ENCODE measurements around the gene DEFB128. TPM values are rescaled to one million over a fixed set of nuclear protein-coding genes. Genes with fewer than 3 reads are reported as not detected.
"Not testable (repeated sequence)": the region's sequence is repeated elsewhere in the genome, so short reads cannot be mapped to it uniquely, and the experiment has no call there.

Gene DEFB128
- total RNA-seq, 1 experiment from 2014 or later: not detected

DNA sequence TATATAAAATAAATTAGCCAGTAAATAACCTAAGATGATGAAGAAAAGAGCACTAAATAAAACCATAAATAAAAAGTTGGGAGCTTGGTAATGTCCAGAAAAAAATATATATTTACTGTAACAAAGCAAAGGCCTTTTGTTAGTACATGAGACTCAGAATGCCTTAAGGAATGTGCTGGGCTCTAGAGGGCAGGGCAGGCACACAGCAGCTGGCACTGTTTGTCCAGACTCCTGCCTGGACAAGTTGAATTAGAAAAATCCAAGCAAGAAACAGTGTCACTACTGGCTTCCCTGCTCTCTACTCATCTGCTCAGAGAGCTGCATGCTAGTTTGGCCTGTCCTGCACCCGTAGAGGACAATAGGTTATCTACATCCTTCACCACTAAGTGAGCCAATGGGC is 46.4 kb upstream of the DEFB128 start:
- no TSS peak for BruUV-seq (replicated peaks)
- Histone ChIP-seq H3K9me2 (ENCODE audit: insufficient read depth) (no peaks in the 10 kb centered on the region), H3K27ac (no peak overlapping the region), H2AFZ (no peak overlapping the region), H3K4me3 (no peak overlapping the region), H3K27me3 (ENCODE audit: insufficient read depth, low read depth) (peaks cover 45% of the 10 kb centered on the region), H3K36me3 (ENCODE audit: low read depth) (no peaks in the 10 kb centered on the region), H3K4me1 (replicated peaks; ENCODE audit: insufficient read depth) (no peaks in the 10 kb centered on the region), H3K9me3 (ENCODE audit: insufficient read depth, low read depth) (no peaks in the 10 kb centered on the region), H3K4me2 (no peak overlapping the region), H3F3A (ENCODE audit: insufficient read depth, low read depth) (no peaks in the 10 kb centered on the region), H3K79me2 (ENCODE audit: low read depth) (no peaks in the 10 kb centered on the region), H4K20me1 (ENCODE audit: insufficient read depth) (no peaks in the 10 kb centered on the region)
- no peak for DNase-seq
- ChIA-PET POLR2A (ENCODE audit: unreplicated experiment) (no interaction called here), CTCF (no interaction called here)
- TF ChIP-seq, protein P1, sequence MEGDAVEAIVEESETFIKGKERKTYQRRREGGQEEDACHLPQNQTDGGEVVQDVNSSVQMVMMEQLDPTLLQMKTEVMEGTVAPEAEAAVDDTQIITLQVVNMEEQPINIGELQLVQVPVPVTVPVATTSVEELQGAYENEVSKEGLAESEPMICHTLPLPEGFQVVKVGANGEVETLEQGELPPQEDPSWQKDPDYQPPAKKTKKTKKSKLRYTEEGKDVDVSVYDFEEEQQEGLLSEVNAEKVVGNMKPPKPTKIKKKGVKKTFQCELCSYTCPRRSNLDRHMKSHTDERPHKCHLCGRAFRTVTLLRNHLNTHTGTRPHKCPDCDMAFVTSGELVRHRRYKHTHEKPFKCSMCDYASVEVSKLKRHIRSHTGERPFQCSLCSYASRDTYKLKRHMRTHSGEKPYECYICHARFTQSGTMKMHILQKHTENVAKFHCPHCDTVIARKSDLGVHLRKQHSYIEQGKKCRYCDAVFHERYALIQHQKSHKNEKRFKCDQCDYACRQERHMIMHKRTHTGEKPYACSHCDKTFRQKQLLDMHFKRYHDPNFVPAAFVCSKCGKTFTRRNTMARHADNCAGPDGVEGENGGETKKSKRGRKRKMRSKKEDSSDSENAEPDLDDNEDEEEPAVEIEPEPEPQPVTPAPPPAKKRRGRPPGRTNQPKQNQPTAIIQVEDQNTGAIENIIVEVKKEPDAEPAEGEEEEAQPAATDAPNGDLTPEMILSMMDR (conservative IDR thresholded peaks at IDR 0.05): no peak; the same call in 1 of the 2 replicates
- TF ChIP-seq EZH2 (IDR thresholded peaks at IDR 0.05; ENCODE audit: low read depth): no peak
- intact Hi-C loops (cut with micrococcal nuclease; ENCODE audit: unreplicated experiment): no loop called here

DNA sequence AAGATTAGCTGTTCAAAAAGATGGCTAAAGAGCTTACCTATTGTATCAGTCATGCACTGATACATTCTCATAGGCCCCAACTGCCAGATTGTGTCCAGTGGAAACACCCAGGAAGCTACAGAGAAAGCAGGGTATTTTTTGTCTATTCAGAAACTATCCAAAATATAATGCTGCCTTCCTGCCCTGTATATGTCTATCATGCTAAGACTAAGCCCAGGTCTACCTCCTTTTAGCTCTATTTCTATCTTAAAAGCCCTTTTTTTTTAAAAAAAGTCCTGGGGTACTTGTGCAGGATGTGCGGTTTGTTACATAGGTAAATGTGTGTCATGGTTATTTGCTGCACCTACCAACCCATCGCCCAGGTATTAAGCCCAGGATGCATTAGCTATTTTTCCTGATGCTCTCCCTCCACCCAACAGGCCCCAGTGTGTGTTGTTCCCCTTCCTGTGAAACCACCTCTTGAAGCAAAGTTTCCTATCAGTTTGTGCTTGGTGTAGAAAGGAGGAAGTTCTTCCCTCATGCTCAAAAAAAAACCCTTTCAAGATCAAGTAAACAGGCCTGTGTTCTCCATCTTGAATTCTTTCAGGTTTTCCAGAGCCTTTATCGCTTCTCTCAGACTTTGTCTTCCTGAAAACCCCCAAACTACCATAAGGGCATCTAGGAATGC is 38.1 kb upstream of the DEFB128 start:
- no peaks in the 10 kb centered on the region for H3K9me3 ChIP-seq (ENCODE audit: insufficient read depth, low read depth)
- no peaks in the 10 kb centered on the region for H3K4me1 ChIP-seq (replicated peaks; ENCODE audit: insufficient read depth)
- H3F3A ChIP-seq (ENCODE audit: insufficient read depth, low read depth): no peaks in the 10 kb centered on the region
- DNase-seq: no peak
- H3K9me2 ChIP-seq (ENCODE audit: insufficient read depth): peaks cover 4% of the 10 kb centered on the region; the same call in 1 of the 2 replicates
- H2AFZ ChIP-seq: no peak overlapping the region
- no peaks in the 10 kb centered on the region for H3K79me2 ChIP-seq (ENCODE audit: low read depth)
- no peaks in the 10 kb centered on the region for H3K36me3 ChIP-seq (ENCODE audit: low read depth)
- POLR2A ChIA-PET (ENCODE audit: unreplicated experiment): no interaction called here
- H4K20me1 ChIP-seq (ENCODE audit: insufficient read depth): no peaks in the 10 kb centered on the region
- CTCF ChIA-PET: no interaction called here
- H3K27ac ChIP-seq: no peak overlapping the region
- H3K4me2 ChIP-seq: no peak overlapping the region
- intact Hi-C loops (cut with micrococcal nuclease; ENCODE audit: unreplicated experiment): no loop called here
- BruUV-seq (replicated peaks): no TSS peak
- H3K27me3 ChIP-seq (ENCODE audit: insufficient read depth, low read depth): peaks cover 47% of the 10 kb centered on the region; the same call in 1 of the 2 replicates
- no peak overlapping the region for H3K4me3 ChIP-seq
- TF ChIP-seq, protein P1 (conservative IDR thresholded peaks at IDR 0.05): no peak
- no peak for TF ChIP-seq EZH2 (IDR thresholded peaks at IDR 0.05; ENCODE audit: low read depth)

DNA sequence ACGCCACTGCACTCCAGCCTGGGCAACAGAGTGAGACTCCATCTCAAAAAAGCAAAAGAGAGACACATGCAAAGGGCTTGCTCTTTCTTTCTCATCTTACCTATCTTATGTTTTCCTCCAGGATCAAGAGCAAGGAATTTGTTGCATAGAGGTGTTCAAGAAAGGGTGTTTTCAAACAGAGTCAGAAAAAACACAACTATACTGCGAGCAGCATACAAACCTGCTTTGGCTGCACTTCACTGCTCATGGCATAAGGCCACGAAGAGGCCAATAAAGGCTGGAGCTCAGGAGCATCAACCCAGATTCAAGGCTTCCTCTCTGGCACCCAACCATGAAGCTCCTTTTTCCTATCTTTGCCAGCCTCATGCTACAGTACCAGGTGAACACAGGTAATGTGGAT is 37.4 kb upstream of the DEFB128 start, which contains the start of gene DEFB129:
Gene DEFB129, plus strand, starts transcription at position 301 of the 400 bp plus-strand sequence. Its CDS starts 31 bp downstream, at position 332.
- H3F3A ChIP-seq (ENCODE audit: insufficient read depth, low read depth): no peaks in the 10 kb centered on the region
- no peaks in the 10 kb centered on the region for H3K4me1 ChIP-seq (replicated peaks; ENCODE audit: insufficient read depth)
- intact Hi-C loops (cut with micrococcal nuclease; ENCODE audit: unreplicated experiment): no loop called here
- TF ChIP-seq, protein P1 (conservative IDR thresholded peaks at IDR 0.05): no peak
- no peak for TF ChIP-seq EZH2 (IDR thresholded peaks at IDR 0.05; ENCODE audit: low read depth)
- no peak within 1 kb of the TSS for H3K4me3 ChIP-seq
- H2AFZ ChIP-seq: no peak within 1 kb of the TSS
- no peaks in the 10 kb centered on the region for H3K36me3 ChIP-seq (ENCODE audit: low read depth)
- no peaks in the 10 kb centered on the region for H4K20me1 ChIP-seq (ENCODE audit: insufficient read depth)
- peaks cover 42% of the 10 kb centered on the region; the same call in 1 of the 2 replicates for H3K27me3 ChIP-seq (ENCODE audit: insufficient read depth, low read depth)
- no peak for DNase-seq
- peaks cover 4% of the 10 kb centered on the region; the same call in 1 of the 2 replicates for H3K9me2 ChIP-seq (ENCODE audit: insufficient read depth)
- ChIA-PET POLR2A (ENCODE audit: unreplicated experiment) (no interaction called here), CTCF (no interaction called here)
- H3K9me3 ChIP-seq (ENCODE audit: insufficient read depth, low read depth): no peaks in the 10 kb centered on the region
- BruUV-seq (replicated peaks): no TSS peak
- no peaks in the 10 kb centered on the region for H3K79me2 ChIP-seq (ENCODE audit: low read depth)
- H3K4me2 ChIP-seq: no peak within 1 kb of the TSS
- no peak within 1 kb of the TSS for H3K27ac ChIP-seq

DNA sequence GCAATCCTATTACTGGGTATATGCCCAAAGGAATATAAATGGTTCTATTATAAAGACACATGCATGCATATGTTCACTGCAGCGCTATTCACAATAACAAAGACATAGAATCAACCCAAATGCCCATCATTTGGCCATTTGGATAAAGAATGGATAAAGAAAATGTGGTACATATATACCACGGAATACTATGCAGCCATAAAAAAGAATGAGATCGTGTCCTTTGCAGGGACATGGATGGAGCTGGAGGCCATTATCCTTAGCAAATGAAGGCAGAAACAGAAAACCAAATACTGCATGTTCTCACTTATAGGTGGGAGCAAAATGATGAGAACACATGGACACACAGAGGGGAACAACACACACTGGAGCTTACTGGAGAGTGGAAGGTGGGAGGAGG is 36.4 kb upstream of the DEFB128 start:
- BruUV-seq (replicated peaks); H4K20me1 ChIP-seq (ENCODE audit: insufficient read depth); H3K4me3 ChIP-seq; H3K4me2 ChIP-seq; H3K9me3 ChIP-seq (ENCODE audit: insufficient read depth, low read depth); H3K4me1 ChIP-seq (replicated peaks; ENCODE audit: insufficient read depth); intact Hi-C loops (cut with micrococcal nuclease; ENCODE audit: unreplicated experiment); H3K27ac ChIP-seq; CTCF ChIA-PET; H3F3A ChIP-seq (ENCODE audit: insufficient read depth, low read depth); H2AFZ ChIP-seq; H3K9me2 ChIP-seq (ENCODE audit: insufficient read depth); H3K79me2 ChIP-seq (ENCODE audit: low read depth); POLR2A ChIA-PET (ENCODE audit: unreplicated experiment); H3K36me3 ChIP-seq (ENCODE audit: low read depth); DNase-seq: not testable (repeated sequence)
- peaks cover 42% of the 10 kb centered on the region; the same call in 1 of the 2 replicates for H3K27me3 ChIP-seq (ENCODE audit: insufficient read depth, low read depth)

Data from PC-9 (cell line).